ENCODE results near the gene WWC1.

The WWC1 gene

GRCh38 chr5:168404365-168404764, 112.9 kb downstream of the WWC1 start:
- no peak overlapping the region for H3K9ac ChIP-seq (ENCODE audit: low read length)
- H3K79me1 ChIP-seq (ENCODE audit: low read length) = peaks cover 2% of the 10 kb centered on the region
- H2AK5ac ChIP-seq (ENCODE audit: low read length) = no peak overlapping the region
- no peak overlapping the region for H3K4me2 ChIP-seq (ENCODE audit: low read length)
- H3K23ac ChIP-seq (ENCODE audit: low read length) = no peak overlapping the region
- H2BK12ac ChIP-seq (ENCODE audit: low read length) = no peak overlapping the region
- no peak overlapping the region for H2BK5ac ChIP-seq (ENCODE audit: low read depth, low read length, poor library complexity)
- no peak for DNase-seq
- H4K91ac ChIP-seq (ENCODE audit: low read depth, low read length) = no peak overlapping the region
- no peak overlapping the region for H3K27ac ChIP-seq (ENCODE audit: low read depth, low read length)
- H4K12ac ChIP-seq (ENCODE audit: low read depth, low read length) = no peak overlapping the region
- no peaks in the 10 kb centered on the region for H3K27me3 ChIP-seq (ENCODE audit: insufficient read depth, low read length)
- no peak overlapping the region for H3K18ac ChIP-seq (ENCODE audit: low read length)
- H2AFZ ChIP-seq (ENCODE audit: insufficient read depth, low read length, poor library complexity) = no peak overlapping the region
- no peaks in the 10 kb centered on the region for H3K9me3 ChIP-seq (ENCODE audit: insufficient read depth, low read depth, low read length)
- H3K79me2 ChIP-seq (ENCODE audit: control insufficient read depth, insufficient read depth, low read length, poor library complexity) = no peaks in the 10 kb centered on the region
- H3K4me3 ChIP-seq (ENCODE audit: low read depth, low read length) = no peak overlapping the region
- no CpG with 5 or more reads among the region's 12 CpGs for WGBS (ENCODE audit: extremely low coverage, insufficient coverage, insufficient read length)
- H2BK120ac ChIP-seq (ENCODE audit: insufficient read depth, low read length, poor library complexity) = no peak overlapping the region
- H3K4me1 ChIP-seq (ENCODE audit: control insufficient read depth in 1 of 2, insufficient read depth in 2 of 2, low read length in 2 of 2) = peaks cover 20 to 24% of the 10 kb centered on the region in 2 experiments
- H3K36me3 ChIP-seq (ENCODE audit: control insufficient read depth in 1 of 2, insufficient read depth in 2 of 2, low read length in 2 of 2) = peaks cover 13 to 17% of the 10 kb centered on the region in 2 experiments
- H3K4ac ChIP-seq (ENCODE audit: low read depth, low read length) = no peak overlapping the region
- no peak overlapping the region for H4K8ac ChIP-seq (ENCODE audit: low read depth, low read length)
- no peak overlapping the region for H3K14ac ChIP-seq (ENCODE audit: low read length)

GRCh38 chr5:168407211-168407610, 115.8 kb downstream of the WWC1 start:
- no peak overlapping the region for H2BK120ac ChIP-seq (ENCODE audit: insufficient read depth, low read length, poor library complexity)
- H3K9me3 ChIP-seq (ENCODE audit: insufficient read depth, low read depth, low read length) = no peaks in the 10 kb centered on the region
- no peak overlapping the region for H3K14ac ChIP-seq (ENCODE audit: low read length)
- no peak overlapping the region for H4K91ac ChIP-seq (ENCODE audit: low read depth, low read length)
- no peak overlapping the region for H3K4ac ChIP-seq (ENCODE audit: low read depth, low read length)
- H3K4me3 ChIP-seq (ENCODE audit: low read depth, low read length) = no peak overlapping the region
- no peak overlapping the region for H3K18ac ChIP-seq (ENCODE audit: low read length)
- no peak overlapping the region for H4K8ac ChIP-seq (ENCODE audit: low read depth, low read length)
- no peaks in the 10 kb centered on the region for H3K79me2 ChIP-seq (ENCODE audit: control insufficient read depth, insufficient read depth, low read length, poor library complexity)
- no peak overlapping the region for H2BK12ac ChIP-seq (ENCODE audit: low read length)
- WGBS (ENCODE audit: extremely low coverage, insufficient coverage, insufficient read length) = no CpG with 5 or more reads among the region's 1 CpG
- no peak overlapping the region for H4K12ac ChIP-seq (ENCODE audit: low read depth, low read length)
- no peaks in the 10 kb centered on the region for H3K79me1 ChIP-seq (ENCODE audit: low read length)
- H3K4me2 ChIP-seq (ENCODE audit: low read length) = no peak overlapping the region
- H3K23ac ChIP-seq (ENCODE audit: low read length) = no peak overlapping the region
- no peaks in the 10 kb centered on the region for H3K27me3 ChIP-seq (ENCODE audit: insufficient read depth, low read length)
- DNase-seq = no peak
- H2AFZ ChIP-seq (ENCODE audit: insufficient read depth, low read length, poor library complexity) = no peak overlapping the region
- no peak overlapping the region for H2BK5ac ChIP-seq (ENCODE audit: low read depth, low read length, poor library complexity)
- H3K27ac ChIP-seq (ENCODE audit: low read depth, low read length) = no peak overlapping the region
- H2AK5ac ChIP-seq (ENCODE audit: low read length) = no peak overlapping the region
- H3K36me3 ChIP-seq (ENCODE audit: control insufficient read depth in 1 of 2, insufficient read depth in 2 of 2, low read length in 2 of 2) = peaks cover 16 to 20% of the 10 kb centered on the region in 2 experiments
- peaks cover 19 to 20% of the 10 kb centered on the region in 2 experiments for H3K4me1 ChIP-seq (ENCODE audit: control insufficient read depth in 1 of 2, insufficient read depth in 2 of 2, low read length in 2 of 2)
- H3K9ac ChIP-seq (ENCODE audit: low read length) = no peak overlapping the region

- peak overlapping the region; percentile 11 for H3K27ac ChIP-seq (ENCODE audit: low read depth, low read length)
- no peak overlapping the region for H3K14ac ChIP-seq (ENCODE audit: low read length)
- WGBS (ENCODE audit: extremely low coverage, insufficient coverage, insufficient read length) = no CpG with 5 or more reads among the region's 11 CpGs
- no peak overlapping the region for H3K18ac ChIP-seq (ENCODE audit: low read length)
- no peak overlapping the region for H2BK5ac ChIP-seq (ENCODE audit: low read depth, low read length, poor library complexity)
- no peaks in the 10 kb centered on the region for H3K79me1 ChIP-seq (ENCODE audit: low read length)
- no peak overlapping the region for H3K4me3 ChIP-seq (ENCODE audit: low read depth, low read length)
- H2AFZ ChIP-seq (ENCODE audit: insufficient read depth, low read length, poor library complexity) = no peak overlapping the region
- H2BK120ac ChIP-seq (ENCODE audit: insufficient read depth, low read length, poor library complexity) = peak overlapping the region; percentile 5
- no peak overlapping the region for H3K4ac ChIP-seq (ENCODE audit: low read depth, low read length)
- no peak overlapping the region for H3K4me2 ChIP-seq (ENCODE audit: low read length)
- H3K36me3 ChIP-seq (ENCODE audit: control insufficient read depth in 1 of 2, insufficient read depth in 2 of 2, low read length in 2 of 2) = peaks cover 16 to 22% of the 10 kb centered on the region in 2 experiments
- H4K91ac ChIP-seq (ENCODE audit: low read depth, low read length) = no peak overlapping the region
- H3K23ac ChIP-seq (ENCODE audit: low read length) = no peak overlapping the region
- no peaks in the 10 kb centered on the region for H3K79me2 ChIP-seq (ENCODE audit: control insufficient read depth, insufficient read depth, low read length, poor library complexity)
- H3K27me3 ChIP-seq (ENCODE audit: insufficient read depth, low read length) = no peaks in the 10 kb centered on the region
- no peak overlapping the region for H2AK5ac ChIP-seq (ENCODE audit: low read length)
- H3K9ac ChIP-seq (ENCODE audit: low read length) = no peak overlapping the region
- peak overlapping the region; percentile 15 for H2BK12ac ChIP-seq (ENCODE audit: low read length)
- no peaks in the 10 kb centered on the region for H3K9me3 ChIP-seq (ENCODE audit: insufficient read depth, low read depth, low read length)
- no peak for DNase-seq
- H3K4me1 ChIP-seq (ENCODE audit: control insufficient read depth in 1 of 2, insufficient read depth in 2 of 2, low read length in 2 of 2) = peaks cover 16 to 17% of the 10 kb centered on the region in 2 experiments
- no peak overlapping the region for H4K8ac ChIP-seq (ENCODE audit: low read depth, low read length)
- no peak overlapping the region for H4K12ac ChIP-seq (ENCODE audit: low read depth, low read length)
Measured at GRCh38 chr5:168408561-168409305, 117.3 kb downstream of the WWC1 start.

- Histone ChIP-seq H3K79me2 (ENCODE audit: control insufficient read depth, insufficient read depth, low read length, poor library complexity) (no peaks in the 10 kb centered on the region), H2AFZ (ENCODE audit: insufficient read depth, low read length, poor library complexity) (no peak overlapping the region), H3K4ac (ENCODE audit: low read depth, low read length) (no peak overlapping the region), H4K12ac (ENCODE audit: low read depth, low read length) (no peak overlapping the region), H3K79me1 (ENCODE audit: low read length) (no peaks in the 10 kb centered on the region), H3K27ac (ENCODE audit: low read depth, low read length) (peak overlapping the region; percentile 11), H3K23ac (ENCODE audit: low read length) (no peak overlapping the region), H3K9ac (ENCODE audit: low read length) (no peak overlapping the region), H2BK5ac (ENCODE audit: low read depth, low read length, poor library complexity) (no peak overlapping the region), H3K4me3 (ENCODE audit: low read depth, low read length) (no peak overlapping the region), H3K4me2 (ENCODE audit: low read length) (no peak overlapping the region), H2BK12ac (ENCODE audit: low read length) (no peak overlapping the region), H3K27me3 (ENCODE audit: insufficient read depth, low read length) (no peaks in the 10 kb centered on the region), H3K18ac (ENCODE audit: low read length) (no peak overlapping the region), H4K8ac (ENCODE audit: low read depth, low read length) (no peak overlapping the region), H2AK5ac (ENCODE audit: low read length) (no peak overlapping the region), H4K91ac (ENCODE audit: low read depth, low read length) (no peak overlapping the region), H3K9me3 (ENCODE audit: insufficient read depth, low read depth, low read length) (no peaks in the 10 kb centered on the region), H2BK120ac (ENCODE audit: insufficient read depth, low read length, poor library complexity) (no peak overlapping the region), H3K14ac (ENCODE audit: low read length) (no peak overlapping the region), H3K36me3 (ENCODE audit: control insufficient read depth in 1 of 2, insufficient read depth in 2 of 2, low read length in 2 of 2) (peaks cover 16 to 29% of the 10 kb centered on the region in 2 experiments), H3K4me1 (ENCODE audit: control insufficient read depth in 1 of 2, insufficient read depth in 2 of 2, low read length in 2 of 2) (peaks cover 9 to 11% of the 10 kb centered on the region in 2 experiments)
- peak in 1 of 2 donors; percentile 13 for DNase-seq
- WGBS (ENCODE audit: extremely low coverage, insufficient coverage, insufficient read length) = no CpG with 5 or more reads among the region's 17 CpGs
Measured at GRCh38 chr5:168409591-168410458, 118.4 kb downstream of the WWC1 start.

Measured in trophoblast cell (in vitro differentiated cells and primary cell).